Left forelimb (tissue), 1 donor: ENCODE data around the gene SH3GL1.
"Not testable (repeated sequence)": the region's sequence is repeated elsewhere in the genome, so short reads cannot be mapped to it uniquely, and the experiment has no call there.

Source experiments
- DNase-seq: peaks from one replicate; pipeline ENCODE4 v3.0.0-alpha.2; 2018; ENCODE audit warnings: low spot score

The SH3GL1 gene

GRCh38 chr19:4362831-4363545 is 37.4 kb downstream of the SH3GL1 start:
- DNase-seq: no peak

- no peak for DNase-seq
These were observed 38.1 kb downstream of the SH3GL1 start for GRCh38 chr19:4362101-4362828.

DNA sequence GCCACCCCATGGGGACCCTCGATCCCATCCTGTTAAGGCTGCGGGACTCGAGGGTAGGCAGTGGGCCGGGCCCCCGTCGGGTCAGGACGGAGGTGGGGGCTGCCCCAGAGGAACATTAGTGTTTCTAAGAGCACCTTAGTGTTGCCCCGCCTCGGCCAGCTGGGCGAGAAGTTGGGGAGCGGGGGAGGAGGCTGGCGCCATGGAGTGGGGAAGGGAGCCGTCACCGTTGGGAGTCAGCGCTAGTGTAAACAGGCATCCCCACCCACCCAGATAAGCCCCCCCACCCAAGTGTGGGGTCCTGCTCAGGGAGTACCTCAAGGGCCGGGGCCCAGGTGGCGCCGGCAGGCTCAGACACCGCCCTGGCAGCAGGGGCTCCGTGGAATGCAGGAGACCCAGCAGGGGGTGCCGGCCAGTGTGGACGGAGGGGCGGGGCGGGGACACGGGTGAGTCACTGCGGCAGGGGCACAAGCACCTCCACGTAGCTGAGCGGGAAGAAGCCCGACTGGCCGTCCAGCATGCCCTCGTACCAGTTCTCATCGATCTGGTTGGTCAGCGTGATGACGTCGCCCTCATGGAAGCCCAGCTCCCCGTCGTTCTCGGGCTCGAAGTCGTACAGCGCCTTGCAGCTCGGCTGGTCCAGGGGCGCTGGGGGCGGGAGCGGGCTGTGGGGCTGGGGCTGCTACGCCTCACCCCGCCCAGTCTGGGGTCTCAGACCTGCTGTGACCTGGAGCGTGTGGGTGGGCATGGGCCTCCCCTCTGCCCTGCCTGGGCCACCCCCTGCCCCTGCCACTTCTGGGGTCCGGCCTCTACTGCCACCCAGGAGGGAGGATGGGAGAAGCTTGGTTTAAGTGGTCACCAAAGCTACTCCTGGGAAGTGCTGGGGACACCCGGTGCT is 38.9 kb downstream of the SH3GL1 start:
- DNase-seq: no peak

GRCh38 chr19:4360641-4361151 is 39.7 kb downstream of the SH3GL1 start:
- no peak for DNase-seq

GRCh38 chr19:4360081-4360569 is 40.2 kb downstream of the SH3GL1 start:
- DNase-seq: no peak

DNA sequence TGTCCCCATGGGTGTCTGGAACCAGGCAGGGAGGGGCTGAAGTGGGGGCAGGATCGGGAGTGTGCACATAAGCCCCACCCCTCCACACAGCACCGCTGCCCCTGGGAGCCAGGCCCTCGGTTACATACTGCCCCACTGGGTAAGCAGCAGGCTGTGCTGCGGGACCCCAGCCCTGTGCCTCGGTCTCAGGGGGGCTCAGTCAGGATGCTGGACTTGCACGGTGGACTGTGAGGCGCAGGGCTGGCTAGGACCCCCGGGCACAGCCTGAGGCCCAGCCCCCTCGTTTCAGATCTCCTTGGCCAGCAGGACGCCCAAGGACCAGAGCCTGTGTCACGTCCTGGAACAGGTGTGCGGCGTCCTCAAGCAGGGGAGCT is 40.7 kb downstream of the SH3GL1 start:
- no peak for DNase-seq

- DNase-seq: no peak
These were observed 41.4 kb downstream of the SH3GL1 start for GRCh38 chr19:4358709-4359626.

- no peak for DNase-seq
These were observed 42.4 kb downstream of the SH3GL1 start for GRCh38 chr19:4357921-4358326.

DNA sequence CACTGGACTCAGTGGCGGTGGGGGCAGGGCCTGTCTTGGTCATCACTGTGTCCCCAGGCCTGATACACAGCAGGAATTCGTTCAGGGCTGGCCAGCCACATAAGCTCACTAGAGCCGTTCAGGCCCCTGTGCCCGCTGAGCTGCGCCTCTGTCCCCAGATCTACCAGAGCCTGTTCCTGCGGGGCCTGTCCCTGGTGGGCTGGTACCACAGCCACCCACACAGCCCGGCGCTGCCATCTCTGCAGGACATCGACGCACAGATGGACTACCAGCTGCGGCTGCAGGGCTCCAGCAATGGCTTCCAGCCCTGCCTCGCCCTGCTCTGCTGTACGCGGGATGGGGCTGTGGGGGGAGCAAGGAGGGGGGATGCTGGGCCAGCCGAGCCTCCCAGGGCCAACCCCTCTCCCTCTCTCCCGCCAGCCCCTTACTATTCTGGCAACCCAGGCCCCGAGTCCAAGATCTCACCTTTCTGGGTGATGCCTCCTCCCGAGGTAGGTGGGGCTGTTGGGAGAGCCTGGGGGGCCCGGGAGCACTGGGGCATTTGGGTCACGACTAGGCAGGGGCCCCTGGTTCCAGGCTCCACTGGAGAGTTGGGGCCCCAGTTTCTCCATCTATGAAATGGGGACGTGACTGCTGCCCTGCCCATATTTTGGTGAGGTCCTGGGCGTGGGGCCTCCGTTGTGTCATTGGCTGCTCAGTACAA is 43.1 kb downstream of the SH3GL1 start:
- DNase-seq: no peak

- no peak for DNase-seq
These were observed 45.5 kb downstream of the SH3GL1 start for GRCh38 chr19:4354897-4355296.

GRCh38 chr19:4354282-4354681 is 46.1 kb downstream of the SH3GL1 start:
- no peak for DNase-seq

DNA sequence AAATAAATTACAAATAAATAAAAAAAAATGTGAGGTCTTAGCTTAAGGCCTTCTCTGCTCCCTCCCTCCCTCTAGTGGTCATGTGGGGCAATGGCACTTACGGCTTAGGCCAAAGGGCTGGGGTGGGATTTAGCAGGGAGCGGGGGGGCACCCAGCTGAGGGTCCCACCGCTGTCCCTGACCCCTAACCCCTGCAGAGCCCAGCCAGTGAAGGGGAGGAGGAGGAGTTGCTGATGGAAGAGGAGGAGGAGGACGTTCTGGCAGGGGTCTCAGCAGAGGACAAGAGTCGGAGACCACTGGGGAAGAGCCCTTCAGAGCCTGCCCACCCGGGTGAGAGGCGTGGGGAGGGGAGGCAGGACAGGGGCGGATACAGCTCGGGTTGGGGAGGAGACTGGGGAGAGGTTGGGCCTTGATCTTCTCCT is 47.6 kb downstream of the SH3GL1 start:
- peak; percentile 68 for DNase-seq

DNA sequence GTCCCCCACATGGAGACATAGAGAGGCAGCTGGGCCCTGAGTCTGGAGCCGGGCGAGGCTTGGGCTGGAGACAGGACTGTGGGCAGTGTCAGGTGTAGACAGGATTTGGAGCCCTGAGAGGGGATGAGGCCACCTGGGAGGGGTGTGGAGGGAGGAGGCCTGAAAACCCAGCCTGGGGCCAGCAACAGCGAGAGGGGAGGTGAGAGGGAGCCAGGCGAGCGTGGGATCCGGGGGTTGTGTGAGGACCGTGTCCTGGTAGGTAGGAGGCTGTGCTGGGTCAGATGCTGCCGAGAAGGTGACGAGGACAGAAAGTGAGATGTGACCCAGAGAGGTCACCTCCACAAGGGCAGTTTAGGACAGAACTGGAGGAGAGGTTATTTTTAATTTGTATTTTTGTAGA is 49.6 kb downstream of the SH3GL1 start:
- no peak for DNase-seq

DNA sequence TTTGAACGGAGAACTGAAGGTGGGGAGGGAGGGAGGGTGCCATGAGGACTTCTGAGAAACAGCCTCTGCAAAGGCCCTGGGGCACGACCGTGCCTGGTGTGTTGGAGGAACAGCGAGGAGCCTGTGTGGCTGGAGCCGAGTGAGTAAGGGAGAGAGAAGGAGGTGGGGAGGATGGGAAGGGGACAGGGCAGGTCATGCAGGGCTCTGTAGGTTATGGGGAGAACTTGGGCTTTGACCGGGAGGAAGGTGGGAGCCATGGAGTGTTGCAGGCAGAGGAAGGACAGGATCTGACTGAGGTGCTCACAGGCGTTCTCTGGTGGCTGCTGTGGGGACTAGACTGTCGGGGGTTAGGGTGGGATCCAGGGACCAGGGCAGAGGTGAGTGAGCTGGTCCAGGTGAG is 50.2 kb downstream of the SH3GL1 start:
- no peak for DNase-seq

GRCh38 chr19:4349225-4349624 is 51.1 kb downstream of the SH3GL1 start:
- DNase-seq: not testable (repeated sequence)

GRCh38 chr19:4347521-4347920 is 52.8 kb downstream of the SH3GL1 start:
- no peak for DNase-seq

- no peak for DNase-seq
These were observed 54.3 kb downstream of the SH3GL1 start for GRCh38 chr19:4346020-4346383.

DNA sequence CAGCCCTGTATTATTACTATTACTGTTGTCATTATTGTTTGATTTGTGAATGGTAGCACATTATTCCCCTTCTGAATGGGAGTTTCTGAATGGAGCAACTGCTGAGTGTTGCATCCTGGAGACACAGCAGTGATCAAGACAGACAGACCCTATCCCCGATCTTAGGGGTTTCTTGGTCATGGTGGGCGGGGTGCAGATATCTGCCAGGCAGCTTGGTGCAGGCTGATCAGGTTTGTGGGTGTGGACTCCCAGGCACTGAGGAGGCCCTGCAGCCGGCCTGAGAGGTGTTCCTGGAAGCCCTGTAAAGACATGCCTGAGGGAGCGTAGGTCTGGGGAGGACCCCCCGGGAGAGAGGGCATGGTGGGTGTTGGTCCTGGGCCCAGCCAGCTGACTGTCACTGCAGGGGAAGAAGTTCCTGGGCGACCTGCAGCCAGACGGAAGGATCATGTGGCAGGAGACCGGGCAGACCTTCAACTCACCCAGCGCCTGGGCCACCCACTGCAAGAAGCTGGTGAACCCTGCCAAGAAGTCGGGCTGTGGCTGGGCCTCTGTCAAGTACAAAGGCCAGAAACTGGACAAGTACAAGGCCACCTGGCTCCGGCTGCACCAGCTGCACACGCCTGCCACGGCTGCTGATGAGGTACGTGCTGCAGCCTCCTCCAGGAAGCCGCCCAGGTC is 54.9 kb downstream of the SH3GL1 start:
- peak; percentile 61 for DNase-seq

- peak; percentile 95 for DNase-seq
These were observed 56.7 kb downstream of the SH3GL1 start, which contains the start of gene MPND for GRCh38 chr19:4343370-4344307. MPND (plus strand) TSS chr19:4343562; CDS start chr19:4343594, 32 bp downstream.
